ENCODE data around the gene SIAH3. TPM values are rescaled to one million over a fixed set of nuclear protein-coding genes. Genes with fewer than 3 reads are reported as not detected.

The SIAH3 gene
- total and polyA plus RNA-seq, 4 donors, result under 0.01 TPM; not detected in 3

DNA sequence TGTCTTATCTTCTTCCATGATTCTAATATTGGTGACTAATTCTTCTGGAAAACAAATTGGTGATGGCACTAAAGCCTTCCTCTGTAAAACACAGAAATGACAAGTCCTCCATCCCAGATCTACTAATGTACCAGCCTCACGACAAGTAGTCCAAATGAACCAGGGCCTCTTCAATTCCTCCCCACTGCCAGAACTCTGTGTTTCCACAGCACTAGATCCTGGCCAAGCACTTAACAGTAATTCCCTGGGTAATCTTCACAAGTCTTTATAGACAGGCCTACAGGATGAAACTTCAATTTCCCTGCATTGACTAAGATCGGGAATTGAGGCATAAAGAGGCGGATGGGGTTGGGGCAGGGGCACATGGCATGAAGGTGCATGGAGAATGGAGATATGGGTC, 52.7 kb downstream of the SIAH3 start:
- H3K27me3 ChIP-seq (ENCODE audit: control insufficient read depth in 4 of 4, insufficient read depth in 4 of 4, low read length in 3 of 4), result no peaks in the 10 kb centered on the region
- TF ChIP-seq, protein P1, sequence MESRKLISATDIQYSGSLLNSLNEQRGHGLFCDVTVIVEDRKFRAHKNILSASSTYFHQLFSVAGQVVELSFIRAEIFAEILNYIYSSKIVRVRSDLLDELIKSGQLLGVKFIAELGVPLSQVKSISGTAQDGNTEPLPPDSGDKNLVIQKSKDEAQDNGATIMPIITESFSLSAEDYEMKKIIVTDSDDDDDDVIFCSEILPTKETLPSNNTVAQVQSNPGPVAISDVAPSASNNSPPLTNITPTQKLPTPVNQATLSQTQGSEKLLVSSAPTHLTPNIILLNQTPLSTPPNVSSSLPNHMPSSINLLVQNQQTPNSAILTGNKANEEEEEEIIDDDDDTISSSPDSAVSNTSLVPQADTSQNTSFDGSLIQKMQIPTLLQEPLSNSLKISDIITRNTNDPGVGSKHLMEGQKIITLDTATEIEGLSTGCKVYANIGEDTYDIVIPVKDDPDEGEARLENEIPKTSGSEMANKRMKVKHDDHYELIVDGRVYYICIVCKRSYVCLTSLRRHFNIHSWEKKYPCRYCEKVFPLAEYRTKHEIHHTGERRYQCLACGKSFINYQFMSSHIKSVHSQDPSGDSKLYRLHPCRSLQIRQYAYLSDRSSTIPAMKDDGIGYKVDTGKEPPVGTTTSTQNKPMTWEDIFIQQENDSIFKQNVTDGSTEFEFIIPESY (IDR thresholded peaks at IDR 0.05), result no peak
- TF ChIP-seq FOXA1 (IDR thresholded peaks at IDR 0.05) (no peak), HNF4A (conservative IDR thresholded peaks at IDR 0.05) (no peak), NR2F2 (IDR thresholded peaks at IDR 0.05) (no peak), RXRA (IDR thresholded peaks at IDR 0.05) (no peak)
- TF ChIP-seq, protein P2, sequence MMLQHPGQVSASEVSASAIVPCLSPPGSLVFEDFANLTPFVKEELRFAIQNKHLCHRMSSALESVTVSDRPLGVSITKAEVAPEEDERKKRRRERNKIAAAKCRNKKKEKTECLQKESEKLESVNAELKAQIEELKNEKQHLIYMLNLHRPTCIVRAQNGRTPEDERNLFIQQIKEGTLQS (IDR thresholded peaks at IDR 0.05), result no peak
- no peaks in the 10 kb centered on the region for H3K4me1 ChIP-seq (ENCODE audit: control insufficient read depth in 4 of 4, insufficient read depth in 4 of 4, low read length in 3 of 4)
- H3K4me3 ChIP-seq (ENCODE audit: low read depth in 1 of 3, low read length in 3 of 3), result no peak overlapping the region
- no peaks in the 10 kb centered on the region for H3K9me3 ChIP-seq (ENCODE audit: control insufficient read depth in 4 of 4, low read length in 3 of 4)
- H3K9ac ChIP-seq (ENCODE audit: low read depth in 1 of 2, low read length in 2 of 2), result no peak overlapping the region
- H3K27ac ChIP-seq (ENCODE audit: low read depth in 1 of 2, low read length in 2 of 2), result no peak overlapping the region
- H3K36me3 ChIP-seq (ENCODE audit: control insufficient read depth in 4 of 4, insufficient read depth in 3 of 4, low read depth in 1 of 4, low read length in 3 of 4), result no peaks in the 10 kb centered on the region
- WGBS, result 94% methylated on average over 3 of the region's 3 CpGs
- no peak for DNase-seq (ENCODE audit: low spot score)

DNA sequence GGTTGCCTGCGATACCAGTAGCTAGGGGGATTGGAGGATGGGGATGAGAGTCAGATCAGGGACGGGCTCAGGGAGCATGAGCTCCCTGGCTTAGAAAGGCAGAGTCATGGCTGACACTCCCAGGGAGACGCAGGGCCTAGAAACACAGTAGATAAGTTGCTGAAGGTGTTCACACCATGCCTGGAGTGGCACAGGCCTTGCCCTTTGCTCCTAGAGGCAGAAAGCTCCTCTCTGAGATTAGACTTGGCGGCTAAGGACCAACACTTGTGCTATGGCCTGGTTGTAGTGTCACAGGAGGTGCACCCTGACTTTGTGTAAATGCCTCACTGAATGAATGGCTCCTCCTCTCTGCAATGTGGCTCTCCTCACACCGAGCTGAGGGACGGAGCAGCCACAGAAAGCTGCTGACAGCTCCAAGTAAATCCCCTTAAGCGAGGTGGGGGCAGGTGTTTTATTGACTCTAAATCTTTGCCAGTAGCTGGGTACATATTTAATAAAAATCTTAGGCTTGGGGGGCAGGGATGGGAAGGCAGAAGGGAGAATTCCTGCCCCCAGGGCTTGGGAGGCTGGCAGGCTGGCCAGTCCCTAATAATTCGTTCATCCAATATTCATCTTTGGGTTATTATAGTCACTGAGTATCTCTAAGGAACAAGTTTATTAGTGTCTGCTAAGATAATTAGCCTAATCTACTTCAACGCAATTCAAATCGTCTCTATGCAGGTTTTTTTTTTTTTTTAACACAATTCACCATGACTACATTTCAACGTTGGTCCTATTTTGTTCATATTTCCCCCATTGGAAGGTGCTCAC, 54.9 kb downstream of the SIAH3 start:
- Histone ChIP-seq H3K36me3 (ENCODE audit: control insufficient read depth in 4 of 4, insufficient read depth in 3 of 4, low read depth in 1 of 4, low read length in 3 of 4) (no peaks in the 10 kb centered on the region), H3K9me3 (ENCODE audit: control insufficient read depth in 4 of 4, low read length in 3 of 4) (no peaks in the 10 kb centered on the region), H3K4me1 (ENCODE audit: control insufficient read depth in 4 of 4, insufficient read depth in 4 of 4, low read length in 3 of 4) (no peaks in the 10 kb centered on the region), H3K4me3 (ENCODE audit: low read depth in 1 of 3, low read length in 3 of 3) (no peak overlapping the region), H3K27me3 (ENCODE audit: control insufficient read depth in 4 of 4, insufficient read depth in 4 of 4, low read length in 3 of 4) (no peaks in the 10 kb centered on the region), H3K9ac (ENCODE audit: low read depth in 1 of 2, low read length in 2 of 2) (no peak overlapping the region), H3K27ac (ENCODE audit: low read depth in 1 of 2, low read length in 2 of 2) (no peak overlapping the region)
- TF ChIP-seq RAD21 (IDR thresholded peaks at IDR 0.05) (no peak), YY1 (IDR thresholded peaks at IDR 0.05) (no peak), NR2F2 (IDR thresholded peaks at IDR 0.05) (no peak), EGR1 (IDR thresholded peaks at IDR 0.05; ENCODE audit: low read depth in 2 of 2) (no peak), SP1 (IDR thresholded peaks at IDR 0.05) (no peak), HNF4A (conservative IDR thresholded peaks at IDR 0.05) (no peak), HNF4G (IDR thresholded peaks at IDR 0.05) (no peak), FOXA1 (IDR thresholded peaks at IDR 0.05) (no peak), TAF1 (conservative IDR thresholded peaks at IDR 0.05) (no peak), FOXA2 (IDR thresholded peaks at IDR 0.05) (no peak)
- TF ChIP-seq, protein P2 (IDR thresholded peaks at IDR 0.05), result no peak
- TF ChIP-seq, protein P3, sequence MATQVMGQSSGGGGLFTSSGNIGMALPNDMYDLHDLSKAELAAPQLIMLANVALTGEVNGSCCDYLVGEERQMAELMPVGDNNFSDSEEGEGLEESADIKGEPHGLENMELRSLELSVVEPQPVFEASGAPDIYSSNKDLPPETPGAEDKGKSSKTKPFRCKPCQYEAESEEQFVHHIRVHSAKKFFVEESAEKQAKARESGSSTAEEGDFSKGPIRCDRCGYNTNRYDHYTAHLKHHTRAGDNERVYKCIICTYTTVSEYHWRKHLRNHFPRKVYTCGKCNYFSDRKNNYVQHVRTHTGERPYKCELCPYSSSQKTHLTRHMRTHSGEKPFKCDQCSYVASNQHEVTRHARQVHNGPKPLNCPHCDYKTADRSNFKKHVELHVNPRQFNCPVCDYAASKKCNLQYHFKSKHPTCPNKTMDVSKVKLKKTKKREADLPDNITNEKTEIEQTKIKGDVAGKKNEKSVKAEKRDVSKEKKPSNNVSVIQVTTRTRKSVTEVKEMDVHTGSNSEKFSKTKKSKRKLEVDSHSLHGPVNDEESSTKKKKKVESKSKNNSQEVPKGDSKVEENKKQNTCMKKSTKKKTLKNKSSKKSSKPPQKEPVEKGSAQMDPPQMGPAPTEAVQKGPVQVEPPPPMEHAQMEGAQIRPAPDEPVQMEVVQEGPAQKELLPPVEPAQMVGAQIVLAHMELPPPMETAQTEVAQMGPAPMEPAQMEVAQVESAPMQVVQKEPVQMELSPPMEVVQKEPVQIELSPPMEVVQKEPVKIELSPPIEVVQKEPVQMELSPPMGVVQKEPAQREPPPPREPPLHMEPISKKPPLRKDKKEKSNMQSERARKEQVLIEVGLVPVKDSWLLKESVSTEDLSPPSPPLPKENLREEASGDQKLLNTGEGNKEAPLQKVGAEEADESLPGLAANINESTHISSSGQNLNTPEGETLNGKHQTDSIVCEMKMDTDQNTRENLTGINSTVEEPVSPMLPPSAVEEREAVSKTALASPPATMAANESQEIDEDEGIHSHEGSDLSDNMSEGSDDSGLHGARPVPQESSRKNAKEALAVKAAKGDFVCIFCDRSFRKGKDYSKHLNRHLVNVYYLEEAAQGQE (IDR thresholded peaks at IDR 0.05), result no peak
- TF ChIP-seq, protein P1 (IDR thresholded peaks at IDR 0.05), result no peak
- TF ChIP-seq, protein P4, sequence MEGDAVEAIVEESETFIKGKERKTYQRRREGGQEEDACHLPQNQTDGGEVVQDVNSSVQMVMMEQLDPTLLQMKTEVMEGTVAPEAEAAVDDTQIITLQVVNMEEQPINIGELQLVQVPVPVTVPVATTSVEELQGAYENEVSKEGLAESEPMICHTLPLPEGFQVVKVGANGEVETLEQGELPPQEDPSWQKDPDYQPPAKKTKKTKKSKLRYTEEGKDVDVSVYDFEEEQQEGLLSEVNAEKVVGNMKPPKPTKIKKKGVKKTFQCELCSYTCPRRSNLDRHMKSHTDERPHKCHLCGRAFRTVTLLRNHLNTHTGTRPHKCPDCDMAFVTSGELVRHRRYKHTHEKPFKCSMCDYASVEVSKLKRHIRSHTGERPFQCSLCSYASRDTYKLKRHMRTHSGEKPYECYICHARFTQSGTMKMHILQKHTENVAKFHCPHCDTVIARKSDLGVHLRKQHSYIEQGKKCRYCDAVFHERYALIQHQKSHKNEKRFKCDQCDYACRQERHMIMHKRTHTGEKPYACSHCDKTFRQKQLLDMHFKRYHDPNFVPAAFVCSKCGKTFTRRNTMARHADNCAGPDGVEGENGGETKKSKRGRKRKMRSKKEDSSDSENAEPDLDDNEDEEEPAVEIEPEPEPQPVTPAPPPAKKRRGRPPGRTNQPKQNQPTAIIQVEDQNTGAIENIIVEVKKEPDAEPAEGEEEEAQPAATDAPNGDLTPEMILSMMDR (IDR thresholded peaks at IDR 0.05; ENCODE audit: low read depth, low read length, missing input control), result no peak
- no peak for DNase-seq (ENCODE audit: low spot score)
- 84% methylated on average over 11 of the region's 11 CpGs for WGBS

Measured in liver (tissue), 9 donors.